PFSK-1 (cell line): Measurements from ENCODE around the gene FRRS1L.

Experiments used
- FOXP2 ChIP-seq: optimal IDR thresholded peaks from 2 replicates; pipeline ENCODE3; 2011; ENCODE audit warnings: borderline replicate concordance, control low read depth, inconsistent platforms; ENCODE audit not compliant: insufficient read depth; ENCODE audit errors: extremely low read length, extremely low read depth
- POLR2AphosphoS5 ChIP-seq: IDR thresholded peaks from 2 replicates; pipeline ENCODE4 v1.6.1; 2012; ENCODE audit warnings: low read depth, mild to moderate bottlenecking, control low read depth, low read length, moderate library complexity
- SIN3A ChIP-seq: IDR thresholded peaks from 2 replicates; pipeline ENCODE4 v1.6.1; 2012; ENCODE audit warnings: mild to moderate bottlenecking, low read length, moderate library complexity, borderline replicate concordance; ENCODE audit not compliant: insufficient read depth
- TAF1 ChIP-seq: IDR thresholded peaks from 2 replicates; pipeline ENCODE4 v1.6.1; 2012; ENCODE audit warnings: low read length, control low read depth, borderline replicate concordance; ENCODE audit not compliant: insufficient read depth
- TF ChIP-seq, protein P1 (sequence below), 2 experiments: IDR thresholded peaks; 2 replicates each; pipeline versions ENCODE4 v1.6.1 to v1.8.0; 2011 to 2012; ENCODE audit warnings: low read depth in 2 of 2, low read length in 2 of 2, control low read depth in 1 of 2, inconsistent platforms in 1 of 2, mild to moderate bottlenecking in 1 of 2, moderate library complexity in 1 of 2; ENCODE audit not compliant: insufficient read depth in 1 of 2

The FRRS1L gene

DNA sequence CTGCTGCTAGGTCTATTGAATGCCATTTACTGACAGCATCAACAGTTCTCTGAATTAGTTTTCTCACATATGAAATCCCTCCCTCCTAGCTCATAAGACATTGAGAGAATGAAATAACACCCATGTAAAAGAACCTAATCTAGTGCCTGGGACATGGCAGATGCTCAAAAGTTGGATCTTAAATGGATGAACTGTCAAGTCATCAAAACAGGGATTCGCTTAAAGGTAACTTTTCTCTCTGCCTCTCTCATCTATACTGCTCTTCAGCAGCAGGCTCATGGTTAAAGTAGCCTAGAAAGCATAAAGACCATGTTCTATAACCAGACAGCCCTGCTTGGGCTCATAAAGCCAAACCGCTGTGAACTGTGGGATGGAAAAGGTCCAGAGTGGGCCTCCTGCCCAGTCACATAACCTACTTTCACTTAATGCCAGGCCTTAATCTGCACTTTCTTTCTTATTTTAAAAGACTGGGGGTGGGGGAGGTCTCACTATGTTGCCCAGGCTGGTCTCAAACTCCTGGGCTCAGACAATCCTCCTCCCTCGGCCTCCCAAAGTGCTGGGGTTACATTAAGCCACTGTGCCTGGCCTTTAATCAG, 51.0 kb downstream of the FRRS1L start:
- TF ChIP-seq SIN3A (no peak), FOXP2 (no peak), POLR2AphosphoS5 (no peak), TAF1 (no peak)
- TF ChIP-seq, protein P1, sequence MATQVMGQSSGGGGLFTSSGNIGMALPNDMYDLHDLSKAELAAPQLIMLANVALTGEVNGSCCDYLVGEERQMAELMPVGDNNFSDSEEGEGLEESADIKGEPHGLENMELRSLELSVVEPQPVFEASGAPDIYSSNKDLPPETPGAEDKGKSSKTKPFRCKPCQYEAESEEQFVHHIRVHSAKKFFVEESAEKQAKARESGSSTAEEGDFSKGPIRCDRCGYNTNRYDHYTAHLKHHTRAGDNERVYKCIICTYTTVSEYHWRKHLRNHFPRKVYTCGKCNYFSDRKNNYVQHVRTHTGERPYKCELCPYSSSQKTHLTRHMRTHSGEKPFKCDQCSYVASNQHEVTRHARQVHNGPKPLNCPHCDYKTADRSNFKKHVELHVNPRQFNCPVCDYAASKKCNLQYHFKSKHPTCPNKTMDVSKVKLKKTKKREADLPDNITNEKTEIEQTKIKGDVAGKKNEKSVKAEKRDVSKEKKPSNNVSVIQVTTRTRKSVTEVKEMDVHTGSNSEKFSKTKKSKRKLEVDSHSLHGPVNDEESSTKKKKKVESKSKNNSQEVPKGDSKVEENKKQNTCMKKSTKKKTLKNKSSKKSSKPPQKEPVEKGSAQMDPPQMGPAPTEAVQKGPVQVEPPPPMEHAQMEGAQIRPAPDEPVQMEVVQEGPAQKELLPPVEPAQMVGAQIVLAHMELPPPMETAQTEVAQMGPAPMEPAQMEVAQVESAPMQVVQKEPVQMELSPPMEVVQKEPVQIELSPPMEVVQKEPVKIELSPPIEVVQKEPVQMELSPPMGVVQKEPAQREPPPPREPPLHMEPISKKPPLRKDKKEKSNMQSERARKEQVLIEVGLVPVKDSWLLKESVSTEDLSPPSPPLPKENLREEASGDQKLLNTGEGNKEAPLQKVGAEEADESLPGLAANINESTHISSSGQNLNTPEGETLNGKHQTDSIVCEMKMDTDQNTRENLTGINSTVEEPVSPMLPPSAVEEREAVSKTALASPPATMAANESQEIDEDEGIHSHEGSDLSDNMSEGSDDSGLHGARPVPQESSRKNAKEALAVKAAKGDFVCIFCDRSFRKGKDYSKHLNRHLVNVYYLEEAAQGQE (IDR thresholded peaks at IDR 0.05; ENCODE audit: insufficient read depth in 1 of 2, low read depth in 2 of 2, low read length in 2 of 2): no peak

DNA sequence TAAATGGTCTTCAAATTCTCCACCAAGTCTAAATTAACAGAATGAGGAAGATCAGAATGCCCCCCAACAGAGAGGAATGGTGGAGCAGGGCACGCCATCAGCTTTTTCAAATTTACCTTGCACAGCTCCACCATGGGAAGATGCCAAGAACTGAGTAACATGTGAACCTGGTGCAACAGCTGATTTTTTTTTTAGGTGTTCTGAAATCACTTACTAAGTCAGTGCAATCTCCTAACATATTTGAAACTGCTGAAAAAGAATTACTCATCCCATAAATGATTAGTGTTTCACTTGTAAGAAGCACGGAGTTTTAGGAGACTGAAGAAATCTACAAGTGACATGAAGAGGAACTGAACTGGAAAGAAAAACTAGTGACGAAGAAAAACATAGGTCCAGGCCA, 52.4 kb downstream of the FRRS1L start:
- TF ChIP-seq TAF1 (no peak), POLR2AphosphoS5 (no peak), FOXP2 (no peak), SIN3A (no peak)
- TF ChIP-seq, protein P1 (IDR thresholded peaks at IDR 0.05; ENCODE audit: insufficient read depth in 1 of 2, low read depth in 2 of 2, low read length in 2 of 2): no peak

GRCh38 chr9:109113892-109114609, 53.0 kb downstream of the FRRS1L start:
- no peak for TF ChIP-seq SIN3A
- TF ChIP-seq POLR2AphosphoS5: no peak
- no peak for TF ChIP-seq FOXP2
- TF ChIP-seq, protein P1 (IDR thresholded peaks at IDR 0.05; ENCODE audit: insufficient read depth in 1 of 2, low read depth in 2 of 2, low read length in 2 of 2): no peak
- TF ChIP-seq TAF1: no peak

GRCh38 chr9:109113254-109113653, 53.8 kb downstream of the FRRS1L start:
- no peak for TF ChIP-seq TAF1
- no peak for TF ChIP-seq FOXP2
- TF ChIP-seq SIN3A: no peak
- TF ChIP-seq, protein P1 (IDR thresholded peaks at IDR 0.05; ENCODE audit: insufficient read depth in 1 of 2, low read depth in 2 of 2, low read length in 2 of 2): no peak

GRCh38 chr9:109110329-109111021, 56.6 kb downstream of the FRRS1L start:
- TF ChIP-seq, protein P1 (IDR thresholded peaks at IDR 0.05; ENCODE audit: insufficient read depth in 1 of 2, low read depth in 2 of 2, low read length in 2 of 2): no peak
- no peak for TF ChIP-seq FOXP2
- no peak for TF ChIP-seq SIN3A
- TF ChIP-seq TAF1: no peak
- no peak for TF ChIP-seq POLR2AphosphoS5
